CD14-positive monocyte (primary cell): ENCODE data around the gene VWA3A. TPM values are rescaled to one million over a fixed set of nuclear protein-coding genes. Genes with fewer than 3 reads are reported as not detected.

Source experiments
- DNase-seq, 3 donors: peaks; one replicate each; pipeline ENCODE4 v3.0.0-alpha.2; 2011 to 2022
- H2AFZ ChIP-seq: 2 replicates; pipeline ENCODE4 v1.6.0; 2012; ENCODE audit warnings: mild to moderate bottlenecking, low read depth, low read length, inconsistent platforms; ENCODE audit not compliant: insufficient read depth, poor library complexity, severe bottlenecking
- H3K27ac ChIP-seq, 2 donors: 1 replicate in 1 of 2; 2 replicates in 1 of 2; pipeline ENCODE4 v1.5.1; 2012 to 2013; ENCODE audit warnings: low read length in 2 of 2, control low read depth in 1 of 2, inconsistent platforms in 1 of 2, low read depth in 1 of 2, mild to moderate bottlenecking in 1 of 2
- H3K27me3 ChIP-seq, 2 donors: one replicate each; pipeline versions ENCODE4 v1.6.0 to v1.6.1; 2011 to 2013; ENCODE audit warnings: low read length in 2 of 2; ENCODE audit not compliant: control insufficient read depth in 2 of 2, insufficient read depth in 2 of 2
- H3K36me3 ChIP-seq, 2 donors: replicated peaks in 1 of 2; 1 replicate in 1 of 2; 2 replicates in 1 of 2; pipeline versions ENCODE4 v1.5.1 to v1.6.1; 2012 to 2013; ENCODE audit warnings: low read length in 2 of 2, control low read depth in 1 of 2, inconsistent platforms in 1 of 2, mild to moderate bottlenecking in 1 of 2; ENCODE audit not compliant: insufficient read depth in 2 of 2, control insufficient read depth in 1 of 2
- H3K4me1 ChIP-seq, 2 donors: 1 replicate in 1 of 2; 2 replicates in 1 of 2; pipeline versions ENCODE4 v1.5.1 to v1.6.1; 2012 to 2013; ENCODE audit warnings: low read length in 2 of 2, control low read depth in 1 of 2, inconsistent platforms in 1 of 2, mild to moderate bottlenecking in 1 of 2, moderate library complexity in 1 of 2; ENCODE audit not compliant: insufficient read depth in 2 of 2, control insufficient read depth in 1 of 2
- H3K4me2 ChIP-seq: replicated peaks from 2 replicates; pipeline ENCODE3; 2012; ENCODE audit warnings: low read length, moderate library complexity, mild to moderate bottlenecking; ENCODE audit not compliant: poor library complexity, severe bottlenecking; ENCODE audit errors: extremely low read depth
- H3K4me3 ChIP-seq, 3 experiments: fragments of 200-600 bp in 1 of 3; sonication (generic) in 1 of 3; replicated peaks in 1 of 3; 1 replicate in 2 of 3; 2 replicates in 1 of 3; pipeline ENCODE4 v1.5.1; 2011 to 2013; ENCODE audit warnings: low read length in 3 of 3, mild to moderate bottlenecking in 3 of 3, control low read depth in 2 of 3, low read depth in 2 of 3, inconsistent platforms in 1 of 3, moderate library complexity in 1 of 3
- H3K79me2 ChIP-seq: 2 replicates; pipeline ENCODE4 v1.6.0; 2012; ENCODE audit warnings: mild to moderate bottlenecking, control low read depth, inconsistent platforms, low read length, moderate library complexity; ENCODE audit not compliant: insufficient read depth
- H3K9ac ChIP-seq: 2 replicates; pipeline ENCODE4 v1.6.0; 2017; ENCODE audit warnings: low read length, mild to moderate bottlenecking; ENCODE audit not compliant: insufficient read depth, poor library complexity, severe bottlenecking
- H3K9me3 ChIP-seq, 2 donors: replicated peaks in 1 of 2; 1 replicate in 1 of 2; 2 replicates in 1 of 2; pipeline versions ENCODE4 v1.5.1 to v1.6.1; 2012 to 2013; ENCODE audit warnings: low read length in 2 of 2, control low read depth in 1 of 2; ENCODE audit not compliant: control insufficient read depth in 1 of 2, insufficient read depth in 1 of 2
- H4K20me1 ChIP-seq: 2 replicates; pipeline ENCODE4 v1.6.0; 2012; ENCODE audit warnings: mild to moderate bottlenecking, low read length, control low read depth, moderate library complexity; ENCODE audit not compliant: insufficient read depth
- H3K27ac Mint-ChIP-seq, 7 donors: one replicate each; pipeline ENCODE4 v1.8.0; 2020; ENCODE audit warnings: mild to moderate bottlenecking in 7 of 7, mixed read lengths in 7 of 7, moderate library complexity in 6 of 7, inconsistent platforms in 2 of 7
- H3K27me3 Mint-ChIP-seq, 3 donors: one replicate each; pipeline ENCODE4 v1.8.0; 2021 to 2022; ENCODE audit warnings: low read depth in 3 of 3, mild to moderate bottlenecking in 3 of 3, mixed read lengths in 3 of 3, moderate library complexity in 3 of 3, inconsistent platforms in 1 of 3
- H3K36me3 Mint-ChIP-seq, 2 donors: one replicate each; pipeline ENCODE4 v1.8.0; 2020; ENCODE audit warnings: mixed read lengths in 2 of 2, inconsistent platforms in 1 of 2, mild to moderate bottlenecking in 1 of 2
- H3K4me1 Mint-ChIP-seq: one replicate; pipeline ENCODE4 v1.8.0; 2020; ENCODE audit warnings: mild to moderate bottlenecking, mixed read lengths
- H3K4me3 Mint-ChIP-seq, 2 donors: one replicate each; pipeline ENCODE4 v1.8.0; 2020; ENCODE audit warnings: mild to moderate bottlenecking in 2 of 2, mixed read lengths in 2 of 2, moderate library complexity in 1 of 2
- H3K9me3 Mint-ChIP-seq, 7 donors: one replicate each; pipeline ENCODE4 v1.8.0; 2020 to 2022; ENCODE audit warnings: mixed read lengths in 7 of 7, mild to moderate bottlenecking in 6 of 7, moderate library complexity in 6 of 7, inconsistent platforms in 2 of 7
- CTCF ChIP-seq: fragments of 200-600 bp; IDR thresholded peaks from one replicate; pipeline ENCODE4 v1.8.0; 2022; ENCODE audit warnings: antibody characterized with exemption, mild to moderate bottlenecking
- WGBS: methylation state at CpG from one replicate; pipeline ENCODE4 v1.1.5; 2013; ENCODE audit warnings: missing lambda C conversion rate; ENCODE audit not compliant: insufficient coverage; 5-methylcytosine and 5-hydroxymethylcytosine counted together
- intact Hi-C, 2 donors: fragments of 100-400 bp; cut with micrococcal nuclease; formaldehyde crosslinking; loops; one replicate each; pipeline versions ENCODE4 v1.15.0 to v1.15.1; 2023
- polyA plus RNA-seq, 3 donors: library from polyadenylated mRNA; depleted of rRNA in 1 of 3; unstranded in 2 of 3; stranded (reverse) in 1 of 3; fragments of 300-500 nt in 2 of 3; fragments of >200 nt in 1 of 3; fragmentation: Illumina TruSeq in 2 of 3; gene quantifications; 1 replicate in 2 of 3; 2 replicates in 1 of 3; pipeline ENCODE4 v1.2.3, GENCODE V29; 2012 to 2021

VWA3A gene
- polyA plus RNA-seq, 3 donors, result 0.09 TPM; not detected in 2

DNA sequence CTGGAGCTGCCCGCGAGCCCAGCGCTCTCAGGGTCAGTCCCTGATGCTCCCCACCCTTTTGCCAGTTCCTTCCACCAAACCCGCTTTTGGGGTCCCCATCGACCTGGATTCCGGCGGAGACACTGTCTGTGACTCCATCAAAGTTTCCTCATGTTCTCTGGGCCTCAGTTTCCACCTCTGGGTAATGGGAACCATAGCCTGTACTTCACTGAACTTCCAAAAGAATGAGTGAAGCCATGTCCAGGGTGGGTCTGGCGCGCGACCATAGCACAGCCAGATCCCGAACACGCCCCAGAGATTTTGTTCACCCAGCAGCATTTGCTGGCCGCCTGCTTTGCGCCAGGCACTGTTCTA is 70.3 kb downstream of the VWA3A start:
- peaks cover 0 to 5% of the 10 kb centered on the region in 2 donors for H3K9me3 ChIP-seq

DNA sequence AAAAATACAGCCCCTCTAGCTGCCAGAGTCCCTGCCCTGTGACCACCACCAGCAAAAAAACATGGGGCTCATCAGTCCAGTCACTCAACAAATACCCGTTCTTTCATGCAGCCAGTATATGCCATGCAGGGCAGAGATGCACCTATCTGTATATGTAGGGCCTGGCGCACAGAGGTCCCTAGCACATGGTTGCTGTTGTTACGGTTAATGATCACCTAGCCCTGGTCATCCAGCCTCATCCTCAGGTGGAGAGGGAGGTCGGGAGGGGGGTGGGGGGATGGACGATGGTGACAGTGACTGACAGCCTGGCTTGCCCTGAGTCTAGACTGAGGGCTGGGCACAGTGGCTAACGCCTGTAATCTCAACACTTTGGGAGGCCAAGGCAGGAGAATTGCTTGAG is 71.5 kb downstream of the VWA3A start:
- Histone ChIP-seq H3K4me2 (no peak overlapping the region), H3K9ac (no peak overlapping the region), H3K79me2 (no peaks in the 10 kb centered on the region), H3K4me1 (peaks cover 0 to 6% of the 10 kb centered on the region in 2 donors), H3K27ac (no peak overlapping the region), H3K27me3 (peaks cover 3 to 29% of the 10 kb centered on the region in 2 donors), H2AFZ (no peak overlapping the region), H4K20me1 (no peaks in the 10 kb centered on the region), H3K4me3 (no peak overlapping the region), H3K36me3 (no peaks in the 10 kb centered on the region), H3K9me3 (peaks cover 0 to 5% of the 10 kb centered on the region in 2 donors)
- Mint-ChIP-seq H3K27me3 (peaks cover 28 to 41% (median 30%) of the 10 kb centered on the region in 3 donors), H3K27ac (no peak overlapping the region), H3K36me3 (no peaks in the 10 kb centered on the region), H3K9me3 (peaks cover 0 to 14% (median 5%) of the 10 kb centered on the region in 7 donors), H3K4me1 (peaks cover 2% of the 10 kb centered on the region), H3K4me3 (no peak overlapping the region)
- no peak for DNase-seq
- intact Hi-C loops, result no loop called here
- TF ChIP-seq CTCF, result no peak
- 100% methylated on average over 4 of the region's 6 CpGs for WGBS

More for the DNA sequence above, 70.3 kb downstream of the VWA3A start:
- Histone ChIP-seq H2AFZ (no peak overlapping the region), H3K4me3 (peak overlapping the region in 1 of 3 experiments; percentile 23), H3K36me3 (no peaks in the 10 kb centered on the region), H3K27me3 (peaks cover 3 to 29% of the 10 kb centered on the region in 2 donors), H3K27ac (no peak overlapping the region), H3K4me2 (peak overlapping the region; percentile 36), H3K9ac (no peak overlapping the region), H3K4me1 (peaks cover 0 to 6% of the 10 kb centered on the region in 2 donors), H4K20me1 (no peaks in the 10 kb centered on the region), H3K79me2 (no peaks in the 10 kb centered on the region)
- DNase-seq, result no peak
- no peaks in the 10 kb centered on the region for H3K36me3 Mint-ChIP-seq
- H3K27me3 Mint-ChIP-seq, result peaks cover 28 to 42% (median 32%) of the 10 kb centered on the region in 3 donors
- 54% methylated on average over 13 of the region's 14 CpGs for WGBS
- TF ChIP-seq CTCF, result no peak
- peak overlapping the region in 1 of 2 donors; percentile 71 for H3K4me3 Mint-ChIP-seq
- intact Hi-C loops, result no loop called here
- H3K27ac Mint-ChIP-seq, result no peak overlapping the region
- H3K9me3 Mint-ChIP-seq, result peaks cover 0 to 14% (median 5%) of the 10 kb centered on the region in 7 donors
- peaks cover 2% of the 10 kb centered on the region for H3K4me1 Mint-ChIP-seq
